ENCODE measurements around the gene CCDC142.

DNA sequence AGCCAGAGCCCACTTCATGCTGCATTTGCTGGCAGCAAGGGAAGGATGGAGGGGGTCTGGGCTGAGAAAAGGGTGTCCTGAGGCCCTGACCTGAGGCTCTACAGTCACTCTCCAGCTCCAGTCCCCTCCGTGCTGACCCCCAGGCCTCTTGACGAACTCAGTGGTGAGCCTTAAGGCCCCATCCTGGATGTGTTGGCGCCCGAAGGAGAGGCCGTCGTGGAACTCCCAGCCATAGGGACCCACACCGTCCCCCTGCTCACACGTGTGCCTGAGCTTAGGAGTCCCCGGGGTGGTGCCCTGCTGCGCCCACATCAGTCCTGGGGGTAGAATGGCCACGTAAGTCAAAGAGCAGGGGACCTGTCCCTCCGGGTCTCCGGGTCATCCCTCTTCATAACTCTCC lies 18.4 kb downstream of the CCDC142 start:
- TF ChIP-seq, protein P1, sequence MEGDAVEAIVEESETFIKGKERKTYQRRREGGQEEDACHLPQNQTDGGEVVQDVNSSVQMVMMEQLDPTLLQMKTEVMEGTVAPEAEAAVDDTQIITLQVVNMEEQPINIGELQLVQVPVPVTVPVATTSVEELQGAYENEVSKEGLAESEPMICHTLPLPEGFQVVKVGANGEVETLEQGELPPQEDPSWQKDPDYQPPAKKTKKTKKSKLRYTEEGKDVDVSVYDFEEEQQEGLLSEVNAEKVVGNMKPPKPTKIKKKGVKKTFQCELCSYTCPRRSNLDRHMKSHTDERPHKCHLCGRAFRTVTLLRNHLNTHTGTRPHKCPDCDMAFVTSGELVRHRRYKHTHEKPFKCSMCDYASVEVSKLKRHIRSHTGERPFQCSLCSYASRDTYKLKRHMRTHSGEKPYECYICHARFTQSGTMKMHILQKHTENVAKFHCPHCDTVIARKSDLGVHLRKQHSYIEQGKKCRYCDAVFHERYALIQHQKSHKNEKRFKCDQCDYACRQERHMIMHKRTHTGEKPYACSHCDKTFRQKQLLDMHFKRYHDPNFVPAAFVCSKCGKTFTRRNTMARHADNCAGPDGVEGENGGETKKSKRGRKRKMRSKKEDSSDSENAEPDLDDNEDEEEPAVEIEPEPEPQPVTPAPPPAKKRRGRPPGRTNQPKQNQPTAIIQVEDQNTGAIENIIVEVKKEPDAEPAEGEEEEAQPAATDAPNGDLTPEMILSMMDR (IDR thresholded peaks at IDR 0.05) = no peak
- TF ChIP-seq AFF4 (CRISPR knock-in tag; IDR thresholded peaks at IDR 0.05; ENCODE audit: borderline replicate concordance) (no peak), ZSCAN18 (CRISPR knock-in tag; IDR thresholded peaks at IDR 0.05) (no peak), GABPB1 (CRISPR knock-in tag; IDR thresholded peaks at IDR 0.05) (no peak), USF2 (CRISPR knock-in tag; IDR thresholded peaks at IDR 0.05) (no peak)
